Testis (tissue), 3 donors: ENCODE measurements around the gene ATRIP. TPM values are rescaled to one million over a fixed set of nuclear protein-coding genes. Genes with fewer than 3 reads are reported as not detected.

ENCODE experiments used
- DNase-seq: peaks from one replicate; pipeline ENCODE4 v3.0.0-alpha.2; 2019
- H3K27ac ChIP-seq, 2 donors: fragments of 200-600 bp; sonication (generic); one replicate each; pipeline ENCODE4 v1.5.1; 2019
- H3K27me3 ChIP-seq: fragments of 200-600 bp; sonication (generic); one replicate; pipeline ENCODE4 v1.5.1; 2019
- H3K36me3 ChIP-seq: fragments of 200-600 bp; sonication (generic); one replicate; pipeline ENCODE4 v1.5.1; 2017; ENCODE audit warnings: low read depth; ENCODE audit errors: missing control alignments
- H3K4me1 ChIP-seq: fragments of 200-600 bp; sonication (generic); one replicate; pipeline ENCODE4 v1.5.1; 2019
- H3K4me3 ChIP-seq, 2 donors: fragments of 200-600 bp; sonication (generic); one replicate each; pipeline ENCODE4 v1.5.1; 2017 to 2019
- H3K9me3 ChIP-seq: fragments of 200-600 bp; sonication (generic); one replicate; pipeline ENCODE4 v1.5.1; 2017
- CTCF ChIP-seq, 3 experiments: fragments of 450-650 bp in 2 of 3; fragments of 200-600 bp in 1 of 3; sonication (generic) in 1 of 3; IDR thresholded peaks; one replicate each; pipeline ENCODE4 v1.5.1; 2016 to 2019; ENCODE audit warnings: antibody characterized with exemption in 3 of 3, mild to moderate bottlenecking in 2 of 3, moderate library complexity in 1 of 3
- POLR2A ChIP-seq: fragments of 450-650 bp; IDR thresholded peaks from one replicate; pipeline ENCODE4 v1.6.1; 2017; ENCODE audit warnings: antibody characterized with exemption, mild to moderate bottlenecking, moderate library complexity
- WGBS, 2 donors: methylation state at CpG; one replicate each; pipeline ENCODE4 v1.1.5; 2018; 5-methylcytosine and 5-hydroxymethylcytosine counted together
- intact Hi-C: fragments of 100-400 bp; cut with DNase I; formaldehyde crosslinking; loops from one replicate; pipeline ENCODE4 v1.15.1; 2023; ENCODE audit warnings: low total_unique reads
- polyA plus RNA-seq: library from polyadenylated mRNA; stranded (reverse); fragments of 350-450 nt; fragmentation: Illumina TruSeq; extraction: RNeasy Lipid Tissue Mini Kit (QIAGEN cat#74804); gene quantifications from one replicate; pipeline ENCODE4 v1.2.3, GENCODE V29; 2014; ENCODE audit warnings: low read depth, low replicate concordance; ENCODE audit not compliant: insufficient read depth
- total RNA-seq, 2 donors: library from RNA; depleted of rRNA; stranded (reverse); fragments of >200 nt; gene quantifications; one replicate each; pipeline ENCODE4 v1.2.3, GENCODE V29; 2016

The ATRIP gene
- total and polyA plus RNA-seq, 3 donors from 2014 or later = 25.0 to 56.5 (median 26.3) TPM

- Histone ChIP-seq H3K36me3 (no peaks in the 10 kb centered on the region), H3K27me3 (no peaks in the 10 kb centered on the region), H3K27ac (no peak overlapping the region), H3K9me3 (no peaks in the 10 kb centered on the region), H3K4me1 (peaks cover 21% of the 10 kb centered on the region), H3K4me3 (no peak overlapping the region)
- WGBS, 2 donors = 66 to 68% methylated on average over 4 of the region's 4 CpGs
- TF ChIP-seq CTCF (IDR thresholded peaks at IDR 0.05) (no peak), POLR2A (no peak)
- DNase-seq = no peak
- intact Hi-C loops = no loop called here
Measured at GRCh38 chr3:48474619-48475018, 28.1 kb downstream of the ATRIP start.

GRCh38 chr3:48475188-48475587 lies 28.7 kb downstream of the ATRIP start:
- peaks cover 19% of the 10 kb centered on the region for H3K4me1 ChIP-seq
- no peak overlapping the region for H3K4me3 ChIP-seq
- no peak for DNase-seq
- H3K9me3 ChIP-seq = no peaks in the 10 kb centered on the region
- no peaks in the 10 kb centered on the region for H3K36me3 ChIP-seq
- H3K27ac ChIP-seq = no peak overlapping the region
- no peaks in the 10 kb centered on the region for H3K27me3 ChIP-seq
- WGBS, 2 donors = 85% methylated on average over 7 to 11 of the region's 11 CpGs
- TF ChIP-seq POLR2A = no peak
- no peak for TF ChIP-seq CTCF (IDR thresholded peaks at IDR 0.05)
- intact Hi-C loops = no loop called here

GRCh38 chr3:48476426-48477053 lies 30.0 kb downstream of the ATRIP start:
- TF ChIP-seq CTCF (IDR thresholded peaks at IDR 0.05) = no peak
- TF ChIP-seq POLR2A = no peak
- intact Hi-C loops = no loop called here
- WGBS, 2 donors = 85 to 91% methylated on average over 9 of the region's 9 CpGs

GRCh38 chr3:48477959-48478520 lies 31.5 kb downstream of the ATRIP start:
- no peaks in the 10 kb centered on the region for H3K36me3 ChIP-seq
- DNase-seq = no peak
- 86 to 90% methylated on average over 7 to 9 of the region's 9 CpGs for WGBS, 2 donors
- H3K27ac ChIP-seq = no peak overlapping the region
- no peaks in the 10 kb centered on the region for H3K27me3 ChIP-seq
- no peak overlapping the region for H3K4me3 ChIP-seq
- TF ChIP-seq CTCF (IDR thresholded peaks at IDR 0.05) = no peak
- TF ChIP-seq POLR2A = no peak
- H3K9me3 ChIP-seq = no peaks in the 10 kb centered on the region
- intact Hi-C loops = no loop called here
- H3K4me1 ChIP-seq = peaks cover 5% of the 10 kb centered on the region

More at GRCh38 chr3:48476426-48477053, 30.0 kb downstream of the ATRIP start:
- Histone ChIP-seq H3K9me3 (no peaks in the 10 kb centered on the region), H3K27me3 (no peaks in the 10 kb centered on the region), H3K4me3 (no peak overlapping the region), H3K4me1 (peaks cover 14% of the 10 kb centered on the region), H3K27ac (no peak overlapping the region), H3K36me3 (no peaks in the 10 kb centered on the region)
- DNase-seq = no peak
